Suprapubic skin (tissue), 4 donors: ENCODE measurements around the gene CREB3L1. TPM values are rescaled to one million over a fixed set of nuclear protein-coding genes. Genes with fewer than 3 reads are reported as not detected.

Source experiments
- DNase-seq, 2 donors: peaks; one replicate each; pipeline ENCODE4 v3.0.0-alpha.2; 2019; ENCODE audit warnings: low spot score in 2 of 2
- H3K27ac ChIP-seq: fragments of 200-600 bp; sonication (generic); one replicate; pipeline ENCODE4 v1.5.1; 2019
- H3K27me3 ChIP-seq: fragments of 200-600 bp; sonication (generic); one replicate; pipeline ENCODE4 v1.5.1; 2019
- H3K36me3 ChIP-seq: fragments of 200-600 bp; sonication (generic); one replicate; pipeline ENCODE4 v1.5.1; 2019
- H3K4me1 ChIP-seq: fragments of 200-600 bp; sonication (generic); one replicate; pipeline ENCODE4 v1.5.1; 2019
- H3K4me3 ChIP-seq: fragments of 200-600 bp; sonication (generic); one replicate; pipeline ENCODE4 v1.5.1; 2019; ENCODE audit warnings: mild to moderate bottlenecking
- H3K9me3 ChIP-seq: fragments of 200-600 bp; sonication (generic); one replicate; pipeline ENCODE4 v1.5.1; 2019
- EP300 ChIP-seq: sonication (generic); formaldehyde crosslinking; IDR thresholded peaks from one replicate; pipeline ENCODE4 v1.6.1; 2017; ENCODE audit warnings: antibody characterized with exemption
- POLR2A ChIP-seq, 2 donors: fragments of 450-650 bp; IDR thresholded peaks; one replicate each; pipeline ENCODE4 v1.6.1; 2017; ENCODE audit warnings: antibody characterized with exemption in 2 of 2, mild to moderate bottlenecking in 2 of 2, moderate library complexity in 2 of 2
- POLR2AphosphoS5 ChIP-seq, 3 donors: sonication (generic); formaldehyde crosslinking; IDR thresholded peaks; one replicate each; pipeline ENCODE4 v1.6.1; 2017; ENCODE audit warnings: antibody characterized with exemption in 3 of 3
- WGBS: methylation state at CpG from one replicate; pipeline ENCODE4 v1.1.5; 2018; 5-methylcytosine and 5-hydroxymethylcytosine counted together
- total RNA-seq, 4 donors: library from RNA; depleted of rRNA; stranded (reverse); fragments of >200 nt; gene quantifications; one replicate each; pipeline ENCODE4 v1.1.0, GENCODE V29; 2016
- TF ChIP-seq, protein P1 (sequence below), 2 donors: fragments of 200-600 bp in 1 of 2; fragments of 450-650 bp in 1 of 2; sonication (generic) in 1 of 2; IDR thresholded peaks; one replicate each; pipeline ENCODE4 v1.5.1; 2016 to 2019; ENCODE audit warnings: antibody characterized with exemption in 2 of 2, mild to moderate bottlenecking in 1 of 2, moderate library complexity in 1 of 2

Gene CREB3L1
- total RNA-seq, 4 donors from 2014 or later: 0.79 to 2.3 (median 1.5) TPM

DNA sequence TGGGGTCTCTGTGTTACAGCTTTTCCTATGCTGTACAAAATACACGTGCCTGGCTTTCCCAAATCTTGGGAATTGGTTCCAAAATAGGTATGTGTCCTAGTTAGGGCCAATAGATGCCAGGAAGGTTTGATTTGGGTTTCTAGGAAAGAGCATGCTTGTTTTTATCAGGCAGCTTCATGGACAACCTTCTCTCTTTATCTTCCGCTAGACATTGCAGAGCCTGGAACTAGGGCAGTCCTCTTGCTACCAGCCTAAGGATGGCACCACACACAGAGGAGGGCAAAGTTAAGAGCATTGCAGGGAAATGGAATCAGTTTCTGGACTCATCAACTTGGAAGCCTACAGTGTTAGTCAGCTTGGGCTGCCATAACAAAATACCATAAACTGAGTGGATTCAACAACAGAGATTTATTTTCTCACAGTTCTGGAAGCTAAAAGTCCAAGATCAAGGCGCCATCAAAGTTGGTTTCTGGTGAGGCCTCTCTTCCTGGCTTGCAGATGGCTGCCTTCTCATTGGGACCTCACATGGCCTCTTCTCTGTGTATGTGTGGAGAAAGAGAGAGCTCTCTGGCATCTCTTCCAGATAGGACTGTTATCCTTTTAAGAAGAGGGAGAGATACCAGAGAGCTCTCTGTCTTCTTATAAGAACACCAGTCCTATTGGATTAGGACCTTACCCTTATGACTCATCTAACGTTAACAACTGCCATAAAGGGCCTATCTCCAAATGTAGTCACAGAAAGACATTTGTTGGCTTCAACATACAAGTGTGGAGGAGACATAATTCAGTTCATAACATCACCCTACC, 27.3 kb upstream of the CREB3L1 start:
- H3K36me3 ChIP-seq: no peaks in the 10 kb centered on the region
- no peak for TF ChIP-seq POLR2AphosphoS5 (IDR thresholded peaks at IDR 0.05)
- TF ChIP-seq, protein P1, sequence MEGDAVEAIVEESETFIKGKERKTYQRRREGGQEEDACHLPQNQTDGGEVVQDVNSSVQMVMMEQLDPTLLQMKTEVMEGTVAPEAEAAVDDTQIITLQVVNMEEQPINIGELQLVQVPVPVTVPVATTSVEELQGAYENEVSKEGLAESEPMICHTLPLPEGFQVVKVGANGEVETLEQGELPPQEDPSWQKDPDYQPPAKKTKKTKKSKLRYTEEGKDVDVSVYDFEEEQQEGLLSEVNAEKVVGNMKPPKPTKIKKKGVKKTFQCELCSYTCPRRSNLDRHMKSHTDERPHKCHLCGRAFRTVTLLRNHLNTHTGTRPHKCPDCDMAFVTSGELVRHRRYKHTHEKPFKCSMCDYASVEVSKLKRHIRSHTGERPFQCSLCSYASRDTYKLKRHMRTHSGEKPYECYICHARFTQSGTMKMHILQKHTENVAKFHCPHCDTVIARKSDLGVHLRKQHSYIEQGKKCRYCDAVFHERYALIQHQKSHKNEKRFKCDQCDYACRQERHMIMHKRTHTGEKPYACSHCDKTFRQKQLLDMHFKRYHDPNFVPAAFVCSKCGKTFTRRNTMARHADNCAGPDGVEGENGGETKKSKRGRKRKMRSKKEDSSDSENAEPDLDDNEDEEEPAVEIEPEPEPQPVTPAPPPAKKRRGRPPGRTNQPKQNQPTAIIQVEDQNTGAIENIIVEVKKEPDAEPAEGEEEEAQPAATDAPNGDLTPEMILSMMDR (IDR thresholded peaks at IDR 0.05): no peak
- TF ChIP-seq EP300: no peak
- no peak for TF ChIP-seq POLR2A (IDR thresholded peaks at IDR 0.05)
- peaks cover 7% of the 10 kb centered on the region for H3K4me1 ChIP-seq
- no peak overlapping the region for H3K27ac ChIP-seq
- DNase-seq: no peak
- no peaks in the 10 kb centered on the region for H3K27me3 ChIP-seq
- 77% methylated on average over 4 of the region's 4 CpGs for WGBS
- no peaks in the 10 kb centered on the region for H3K9me3 ChIP-seq
- no peak overlapping the region for H3K4me3 ChIP-seq

DNA sequence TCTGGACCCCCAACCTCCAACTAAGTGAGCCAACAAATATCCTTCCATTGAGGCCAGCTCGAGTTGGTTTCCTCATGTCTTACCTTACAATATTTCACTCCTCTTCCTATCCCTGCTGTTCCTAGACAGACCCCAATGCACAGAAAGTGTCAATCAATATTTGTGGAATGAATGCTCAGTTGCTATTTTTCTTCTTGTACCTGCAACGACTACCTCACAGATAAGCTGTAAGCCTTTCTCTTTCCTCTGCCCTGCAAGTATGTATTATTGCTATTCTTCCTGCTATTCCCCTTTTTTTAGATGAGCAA, 26.8 kb upstream of the CREB3L1 start:
- Histone ChIP-seq H3K4me3 (no peak overlapping the region), H3K4me1 (peaks cover 7% of the 10 kb centered on the region), H3K27ac (no peak overlapping the region), H3K27me3 (no peaks in the 10 kb centered on the region), H3K36me3 (no peaks in the 10 kb centered on the region), H3K9me3 (no peaks in the 10 kb centered on the region)
- WGBS: 100% methylated on average over 2 of the region's 2 CpGs
- DNase-seq: no peak
- TF ChIP-seq, protein P1 (IDR thresholded peaks at IDR 0.05): no peak

DNA sequence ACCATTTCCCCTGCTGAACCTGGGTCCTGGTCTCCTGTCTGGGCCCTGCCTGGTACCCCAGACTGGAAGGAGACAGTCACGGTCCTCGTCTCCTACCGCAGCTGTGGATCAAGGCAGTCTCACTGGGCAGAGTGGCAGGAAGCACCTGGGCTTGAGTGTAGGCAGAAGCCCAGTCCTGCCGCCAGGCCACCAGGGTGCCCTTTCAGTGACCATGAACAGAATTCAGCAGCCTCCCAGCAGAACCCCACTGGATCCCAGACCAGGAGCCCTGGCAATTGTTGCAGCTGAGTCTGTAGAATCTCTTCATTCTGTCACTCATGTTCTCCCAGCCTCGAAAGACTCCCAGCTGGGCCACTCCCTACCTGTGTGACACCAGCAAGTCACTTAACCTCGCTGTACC, 25.5 kb upstream of the CREB3L1 start:
- TF ChIP-seq POLR2AphosphoS5 (IDR thresholded peaks at IDR 0.05): no peak
- TF ChIP-seq POLR2A (IDR thresholded peaks at IDR 0.05): no peak
- TF ChIP-seq EP300: no peak
- TF ChIP-seq, protein P1 (IDR thresholded peaks at IDR 0.05): no peak
- Histone ChIP-seq H3K27ac (no peak overlapping the region), H3K27me3 (no peaks in the 10 kb centered on the region), H3K9me3 (no peaks in the 10 kb centered on the region), H3K4me3 (no peak overlapping the region), H3K4me1 (peaks cover 5% of the 10 kb centered on the region), H3K36me3 (no peaks in the 10 kb centered on the region)
- no peak for DNase-seq
- WGBS: 86% methylated on average over 5 of the region's 6 CpGs

DNA sequence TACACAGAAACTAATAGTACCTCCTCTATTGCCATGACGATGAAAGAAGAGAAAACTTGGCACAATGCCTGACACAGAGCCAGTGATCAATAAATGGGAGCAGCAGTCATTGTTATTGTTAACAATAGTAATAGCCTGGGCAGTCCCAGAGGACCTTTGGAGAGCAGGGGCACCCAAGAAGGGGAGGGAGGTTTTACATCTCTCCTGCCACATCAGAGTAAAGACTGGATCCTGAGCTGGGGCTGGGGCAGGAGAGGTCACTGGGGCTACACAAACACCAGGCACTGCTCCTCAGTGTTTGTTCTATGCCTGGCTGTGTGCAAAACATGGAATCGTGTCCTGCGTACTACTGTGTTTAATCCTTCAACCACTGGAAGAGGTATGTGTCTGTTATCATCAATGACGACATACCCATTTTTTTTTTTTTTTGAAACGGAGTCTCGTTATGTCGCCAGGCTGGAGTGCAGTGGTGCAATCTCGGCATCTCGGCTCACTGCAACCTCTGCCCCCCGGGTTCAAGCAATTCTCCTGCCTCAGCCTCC, 25.0 kb upstream of the CREB3L1 start:
- no peak for TF ChIP-seq POLR2A (IDR thresholded peaks at IDR 0.05)
- TF ChIP-seq, protein P1 (IDR thresholded peaks at IDR 0.05): no peak
- TF ChIP-seq POLR2AphosphoS5 (IDR thresholded peaks at IDR 0.05): no peak
- TF ChIP-seq EP300: no peak
- no peak overlapping the region for H3K4me3 ChIP-seq
- H3K36me3 ChIP-seq: no peaks in the 10 kb centered on the region
- H3K27me3 ChIP-seq: no peaks in the 10 kb centered on the region
- DNase-seq: no peak
- 78% methylated on average over 10 of the region's 10 CpGs for WGBS
- H3K4me1 ChIP-seq: no peaks in the 10 kb centered on the region
- no peak overlapping the region for H3K27ac ChIP-seq
- no peaks in the 10 kb centered on the region for H3K9me3 ChIP-seq

DNA sequence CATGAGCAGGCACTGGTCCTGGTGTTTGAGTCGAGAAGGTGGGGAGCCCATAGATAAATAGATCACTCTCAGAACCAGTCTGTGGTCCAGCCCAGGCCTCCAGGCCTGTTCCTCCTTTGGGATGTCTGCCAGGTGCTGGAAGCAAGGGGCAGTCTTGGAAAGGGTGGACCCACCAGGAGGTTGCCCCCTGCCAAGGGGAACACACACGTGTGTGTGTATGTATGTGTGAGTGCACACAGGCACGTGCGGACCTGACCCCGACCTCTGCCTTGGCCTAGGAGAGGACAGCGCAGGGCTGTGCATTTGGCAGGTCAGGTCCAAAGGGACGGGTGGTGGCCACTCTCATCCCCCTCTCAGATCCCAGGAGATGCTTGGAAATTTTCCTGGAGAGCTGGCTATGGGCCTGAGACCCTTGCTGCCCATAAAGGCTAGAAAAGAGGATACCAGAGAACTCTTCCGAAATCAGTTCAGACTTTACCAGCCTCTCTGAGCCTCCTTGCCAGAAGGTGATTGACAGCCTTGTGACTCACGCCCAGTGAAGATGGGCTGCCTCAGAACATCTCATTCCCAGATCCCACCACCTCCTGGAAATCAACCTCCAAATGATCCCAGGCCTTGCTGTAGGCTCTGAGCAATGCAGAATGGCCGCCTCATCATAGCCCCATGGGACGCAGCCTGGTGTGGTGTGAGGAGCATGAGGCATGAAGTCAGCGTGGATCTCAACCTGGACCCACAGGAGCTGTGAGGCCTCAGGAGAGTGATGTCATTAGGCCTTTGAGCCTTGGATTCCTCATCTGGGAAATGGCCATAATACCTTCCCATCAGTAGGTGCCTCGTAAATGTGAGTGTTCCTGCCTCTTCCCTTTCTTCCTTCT, 24.0 kb upstream of the CREB3L1 start:
- Histone ChIP-seq H3K27ac (no peak overlapping the region), H3K27me3 (no peaks in the 10 kb centered on the region), H3K9me3 (no peaks in the 10 kb centered on the region), H3K4me3 (no peak overlapping the region), H3K4me1 (no peaks in the 10 kb centered on the region), H3K36me3 (no peaks in the 10 kb centered on the region)
- TF ChIP-seq, protein P1 (IDR thresholded peaks at IDR 0.05): no peak
- TF ChIP-seq POLR2AphosphoS5 (IDR thresholded peaks at IDR 0.05) (no peak), EP300 (no peak), POLR2A (IDR thresholded peaks at IDR 0.05) (no peak)
- DNase-seq: no peak
- WGBS: 95% methylated on average over 10 of the region's 13 CpGs
